EH (cell line): ENCODE measurements around the gene MX1.
"Not testable (repeated sequence)": the region's sequence is repeated elsewhere in the genome, so short reads cannot be mapped to it uniquely, and the experiment has no call there.

ENCODE experiments used
- DNase-seq: peaks from one replicate; pipeline ENCODE4 v3.0.0-alpha.2; 2015; ENCODE audit warnings: low read depth

The MX1 gene

DNA sequence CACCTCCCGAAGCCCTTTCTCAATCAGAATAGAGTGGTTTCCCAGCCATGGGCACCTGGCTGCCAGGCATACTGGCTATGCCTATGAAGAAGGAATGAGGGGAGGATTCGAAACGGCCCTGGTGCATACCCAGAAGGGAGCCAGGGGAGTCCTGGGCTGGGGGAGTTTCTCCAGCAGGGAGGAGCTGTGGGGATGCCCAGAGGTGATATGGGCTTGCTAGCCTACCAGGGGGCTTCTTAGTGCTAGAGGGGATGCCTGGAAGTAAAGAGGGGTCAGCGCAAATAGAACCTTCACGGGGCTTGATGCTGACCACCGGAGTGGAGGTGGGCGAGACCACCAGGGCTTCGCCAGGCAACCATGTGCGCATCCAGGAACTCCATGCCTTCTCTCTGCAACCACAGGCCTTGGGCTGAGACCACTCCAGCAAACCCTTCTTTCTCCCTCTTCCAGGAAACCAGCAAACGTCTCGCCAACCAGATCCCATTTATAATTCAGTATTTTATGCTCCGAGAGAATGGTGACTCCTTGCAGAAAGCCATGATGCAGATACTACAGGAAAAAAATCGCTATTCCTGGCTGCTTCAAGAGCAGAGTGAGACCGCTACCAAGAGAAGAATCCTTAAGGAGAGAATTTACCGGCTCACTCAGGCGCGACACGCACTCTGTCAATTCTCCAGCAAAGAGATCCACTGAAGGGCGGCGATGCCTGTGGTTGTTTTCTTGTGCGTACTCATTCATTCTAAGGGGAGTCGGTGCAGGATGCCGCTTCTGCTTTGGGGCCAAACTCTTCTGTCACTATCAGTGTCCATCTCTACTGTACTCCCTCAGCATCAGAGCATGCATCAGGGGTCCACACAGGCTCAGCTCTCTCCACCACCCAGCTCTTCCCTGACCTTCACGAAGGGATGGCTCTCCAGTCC is 18.2 kb upstream of the MX1 start:
- DNase-seq, result no peak

DNA sequence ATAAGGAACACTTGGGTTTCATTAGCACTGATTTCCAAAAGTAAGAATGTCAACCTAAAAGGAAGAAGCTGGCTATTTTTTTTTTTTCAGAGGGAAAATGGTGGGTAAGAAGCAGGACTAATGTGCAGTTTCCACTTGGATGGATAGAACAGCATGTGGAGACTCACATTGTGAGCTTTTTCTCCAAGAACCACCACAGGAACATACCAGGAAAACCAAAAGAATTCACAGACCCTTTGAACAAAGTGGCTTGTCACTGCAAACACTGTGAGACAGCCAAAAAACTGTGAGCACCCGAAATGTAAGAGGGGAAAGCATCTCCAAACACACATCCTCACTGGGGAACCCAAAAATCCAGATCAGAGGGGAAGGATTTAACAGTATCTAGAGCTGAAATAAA is 15.7 kb upstream of the MX1 start:
- no peak for DNase-seq

DNA sequence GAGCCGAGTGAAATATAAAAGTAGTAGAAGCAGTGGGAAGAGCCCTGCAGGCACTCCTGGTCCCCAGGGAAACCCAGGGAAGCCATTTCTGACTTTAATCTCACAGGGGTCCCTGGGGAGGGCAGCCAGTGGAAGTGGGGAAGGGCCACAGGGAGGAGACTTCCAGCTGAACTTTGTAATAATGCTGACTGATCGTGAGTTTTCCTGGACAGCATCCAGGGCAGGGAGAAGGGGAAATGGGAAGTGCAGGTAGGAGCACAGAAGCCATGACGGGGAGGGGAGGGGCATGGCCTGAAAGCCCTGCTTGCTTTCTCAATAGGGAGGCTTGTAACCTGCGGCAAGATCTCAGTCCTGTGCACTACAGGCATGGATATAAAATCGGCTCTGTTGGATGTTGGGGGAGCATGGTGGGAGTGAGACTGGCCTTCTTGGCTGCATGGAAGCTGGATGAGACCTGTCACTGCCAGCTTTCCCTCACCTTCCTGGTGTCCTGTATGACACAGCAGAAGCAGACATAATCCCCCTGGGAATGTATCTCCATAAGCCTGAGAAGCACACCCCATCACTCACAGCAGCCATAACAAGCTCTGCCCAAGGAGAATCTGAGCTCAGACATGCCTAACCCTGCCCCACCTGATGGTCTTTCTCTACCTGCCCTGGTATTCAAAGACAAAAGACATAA is 15.1 kb upstream of the MX1 start:
- DNase-seq, result no peak

DNA sequence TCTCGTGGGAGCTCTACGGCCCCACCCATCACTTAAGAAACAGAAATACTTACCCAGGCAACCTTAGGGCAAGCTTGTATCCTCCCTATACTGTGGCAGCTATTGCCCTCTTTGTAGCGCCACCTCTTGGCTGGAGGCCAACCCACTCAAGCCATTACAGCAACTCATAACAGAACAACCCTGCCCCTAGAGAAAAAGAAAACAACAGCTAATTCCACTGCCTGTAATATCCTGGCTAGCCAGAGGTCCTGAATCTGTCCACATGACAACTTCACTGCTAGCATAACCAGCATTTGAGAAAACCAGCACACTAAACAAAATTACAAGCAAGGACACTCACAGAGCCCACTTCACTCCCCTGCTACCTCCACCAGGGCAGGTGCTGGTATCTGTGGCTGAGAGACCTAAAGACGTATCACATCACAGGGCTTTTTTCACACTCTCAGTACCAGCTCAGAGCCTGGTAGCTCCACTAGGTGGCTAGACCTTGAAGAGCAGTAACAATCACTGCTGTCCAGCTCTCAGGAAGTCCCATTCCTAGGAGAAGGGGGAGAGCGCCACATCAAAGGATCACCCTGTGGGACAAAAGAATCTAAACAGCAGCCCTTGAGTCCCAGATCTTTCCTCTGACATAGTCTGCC is 14.5 kb upstream of the MX1 start:
- peak; percentile 14 for DNase-seq

DNA sequence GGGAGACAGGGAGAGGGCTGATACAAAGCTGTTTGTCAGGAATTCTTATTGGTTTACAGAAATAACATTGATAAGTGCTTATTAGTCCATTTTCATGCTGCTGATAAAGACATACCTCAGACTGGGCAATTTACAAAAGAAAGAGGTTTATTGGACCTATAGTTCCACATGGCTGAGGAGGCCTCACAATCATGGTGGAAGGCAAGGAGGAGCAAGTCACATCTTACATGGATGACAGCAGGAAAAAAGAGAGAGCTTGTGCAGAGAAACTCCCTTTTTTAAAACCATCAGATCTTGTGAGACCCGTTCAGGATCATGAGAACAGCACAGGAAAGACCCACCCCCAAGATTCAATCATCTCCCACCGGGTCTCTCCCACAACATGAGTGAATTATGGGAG is 8.5 kb upstream of the MX1 start:
- DNase-seq, result not testable (repeated sequence)

DNA sequence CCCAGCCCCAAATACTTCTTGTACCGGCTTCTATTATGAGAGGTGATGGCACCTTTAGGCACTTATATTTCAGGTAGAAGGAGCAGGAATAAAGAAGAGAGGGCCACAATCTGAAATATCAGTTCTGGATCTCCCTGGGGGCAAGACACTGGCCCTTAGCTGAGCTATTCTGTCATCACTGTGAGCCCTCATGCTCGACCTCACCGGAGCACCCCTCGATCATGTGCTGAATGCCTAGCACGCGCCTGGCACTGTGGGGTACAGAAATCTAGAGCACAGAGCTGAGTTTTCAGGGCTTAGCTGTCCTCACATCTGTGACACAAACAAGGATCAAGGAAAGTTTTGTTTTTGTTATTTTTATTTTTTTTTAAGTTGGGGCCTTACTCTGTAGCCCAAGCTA is 7.6 kb upstream of the MX1 start:
- DNase-seq, result no peak

DNA sequence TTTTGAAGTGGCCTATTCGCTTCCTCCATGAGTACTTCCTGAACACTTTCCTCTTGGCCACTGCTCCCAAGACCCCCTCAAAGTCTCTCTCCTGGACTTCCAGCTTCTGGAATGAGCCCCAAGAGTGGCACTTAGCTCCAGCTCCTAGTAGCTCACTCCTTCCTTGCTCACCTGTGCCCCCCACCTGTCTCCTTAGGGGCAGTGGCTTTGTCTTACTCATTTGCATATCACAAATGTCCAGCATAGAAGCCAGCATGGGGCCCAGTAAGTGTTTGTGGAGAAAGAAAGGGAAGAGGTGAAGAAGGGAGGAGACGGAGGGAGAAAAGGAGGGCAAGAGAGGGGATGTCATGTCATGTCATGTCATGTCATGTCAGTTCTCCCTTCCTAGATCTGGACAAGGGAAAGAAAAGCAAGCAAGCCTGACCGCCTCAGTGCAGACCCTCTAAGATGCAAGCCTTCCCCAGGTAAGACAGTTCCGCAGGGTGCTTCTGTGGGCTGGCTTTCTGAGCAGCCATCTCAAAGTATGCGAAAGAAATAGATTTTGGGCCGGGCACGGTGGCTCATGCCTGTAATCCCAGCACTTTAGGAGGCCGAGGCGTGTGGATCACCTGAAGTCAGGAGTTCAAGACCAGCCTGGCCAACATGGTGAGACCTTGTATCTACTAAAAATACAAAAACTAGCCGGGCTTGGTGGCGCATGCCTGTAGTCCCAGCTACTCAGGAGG is 6.9 kb upstream of the MX1 start:
- no peak for DNase-seq

DNA sequence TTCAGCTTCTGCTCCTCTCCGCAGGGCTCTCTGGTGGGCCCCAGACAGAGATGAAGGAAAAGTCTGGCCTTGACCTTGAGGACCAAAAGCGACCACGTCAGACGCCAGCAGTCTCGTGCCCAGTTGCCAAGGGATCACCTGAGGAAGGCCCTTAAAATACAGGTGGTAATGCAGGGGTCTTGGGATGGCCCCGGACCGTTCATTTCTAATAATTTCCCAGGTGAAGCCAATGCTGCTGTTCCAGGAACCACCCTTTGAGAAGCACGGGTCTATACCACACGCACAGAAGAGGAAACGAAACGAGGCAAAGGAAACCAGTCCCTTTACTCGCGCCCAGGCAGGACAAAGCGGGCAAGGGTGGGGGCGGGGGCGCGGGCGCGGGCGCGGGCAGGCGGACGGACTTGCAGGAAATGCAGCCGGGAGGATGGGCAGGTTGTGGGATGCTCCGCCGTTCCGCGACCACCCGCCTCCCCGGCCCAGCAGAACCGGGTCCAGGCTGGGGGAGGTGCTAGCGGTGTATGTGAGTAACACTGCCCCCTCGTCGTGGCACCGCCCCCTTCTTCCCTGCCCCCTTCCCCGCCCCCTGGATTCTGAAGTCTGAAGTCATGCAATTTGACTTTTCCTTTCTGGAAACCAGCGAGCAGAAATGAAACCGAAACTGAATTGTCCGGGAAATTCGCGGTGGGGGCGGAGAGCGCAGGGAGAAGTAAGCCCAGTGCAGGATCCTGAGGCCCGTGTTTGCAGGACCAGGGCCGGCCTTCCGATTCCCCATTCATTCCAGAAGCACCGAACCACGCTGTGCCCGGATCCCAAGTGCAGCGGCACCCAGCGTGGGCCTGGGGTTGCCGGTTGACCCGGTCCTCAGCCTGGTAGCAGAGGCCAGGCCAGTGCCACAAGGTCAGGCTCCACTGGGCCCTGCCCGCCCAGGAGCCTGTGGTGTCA is 5.8 kb upstream of the MX1 start:
- DNase-seq, result peak; percentile 91

DNA sequence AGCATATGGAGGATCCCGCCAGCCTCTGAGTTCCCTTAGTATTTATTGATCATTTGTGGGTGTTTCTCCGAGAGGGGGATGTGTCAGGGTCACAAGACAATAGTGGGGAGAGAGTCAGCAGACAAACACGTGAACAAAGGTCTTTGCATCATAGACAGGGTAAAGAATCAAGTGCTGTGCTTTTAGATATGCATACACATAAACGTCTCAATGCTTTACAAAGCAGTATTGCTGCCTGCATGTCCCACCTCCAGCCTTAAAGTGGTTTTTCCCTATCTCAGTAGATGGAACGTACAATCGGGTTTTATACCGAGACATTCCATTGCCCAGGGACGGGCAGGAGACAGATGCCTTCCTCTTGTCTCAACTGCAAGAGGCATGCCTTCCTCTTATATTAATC is 5.0 kb upstream of the MX1 start:
- not testable (repeated sequence) for DNase-seq

DNA sequence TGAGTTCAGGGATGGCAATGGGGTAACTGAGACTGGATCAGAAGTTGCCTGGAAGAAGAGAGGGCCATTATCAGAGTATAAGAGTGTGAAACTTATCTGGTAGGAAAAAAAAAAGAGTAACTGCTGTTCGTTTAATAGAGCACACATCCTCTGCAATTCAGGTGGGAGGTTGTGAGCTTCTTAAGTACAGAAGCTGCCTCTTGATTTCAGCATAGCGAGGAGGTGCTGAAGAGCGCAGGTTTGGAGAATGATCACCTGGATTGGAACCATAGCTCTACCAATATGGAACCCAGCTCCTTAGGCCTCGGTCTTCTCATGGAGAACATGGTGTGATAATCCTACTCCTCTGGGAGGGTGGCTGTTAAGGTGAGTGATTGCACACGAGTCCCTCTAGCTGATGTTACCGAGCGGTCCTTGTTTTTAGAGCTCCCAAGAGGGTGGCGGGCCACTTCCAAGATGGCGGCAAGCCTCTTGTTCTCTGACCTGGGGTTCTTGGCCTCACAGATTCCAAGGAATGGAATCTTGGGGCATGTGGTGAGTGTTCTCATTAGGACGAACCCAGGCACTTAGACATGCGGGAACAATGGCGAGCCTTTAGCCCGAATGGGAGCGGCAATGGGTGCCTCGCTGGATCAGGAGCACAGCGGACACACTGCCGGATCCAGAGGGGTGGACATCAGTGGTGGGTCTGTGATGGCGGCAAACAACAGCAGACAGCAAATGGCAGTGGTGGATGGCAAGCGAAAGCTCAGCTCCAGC is 3.3 kb upstream of the MX1 start:
- DNase-seq, result no peak

DNA sequence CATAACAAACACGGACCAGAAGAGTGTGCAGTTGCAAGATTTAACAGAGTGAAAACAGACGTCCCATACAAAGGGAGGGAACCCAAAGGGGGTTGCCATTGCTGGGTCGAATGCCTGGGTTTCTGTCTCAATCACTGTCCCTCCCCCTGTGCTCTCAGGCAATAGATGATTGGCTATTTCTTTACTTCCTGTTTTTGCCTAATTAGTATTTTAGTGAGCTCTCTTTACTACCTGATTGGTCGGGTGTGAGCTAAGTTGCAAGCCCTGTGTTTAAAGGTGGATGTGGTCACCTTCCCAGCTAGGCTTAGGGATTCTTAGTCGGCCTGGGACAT is 2.8 kb upstream of the MX1 start:
- not testable (repeated sequence) for DNase-seq

DNA sequence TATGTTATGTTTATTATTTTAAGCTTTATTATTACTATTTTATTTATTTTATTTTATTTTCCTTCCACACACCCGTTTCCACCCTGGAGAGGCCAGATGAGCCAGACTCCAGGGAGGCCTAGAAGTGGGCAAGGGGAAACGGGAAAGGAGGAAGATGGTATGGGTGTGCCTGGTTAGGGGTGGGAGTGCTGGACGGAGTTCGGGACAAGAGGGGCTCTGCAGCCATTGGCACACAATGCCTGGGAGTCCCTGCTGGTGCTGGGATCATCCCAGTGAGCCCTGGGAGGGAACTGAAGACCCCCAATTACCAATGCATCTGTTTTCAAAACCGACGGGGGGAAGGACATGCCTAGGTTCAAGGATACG is 468 bp upstream of the MX1 start:
- DNase-seq, result no peak

DNA sequence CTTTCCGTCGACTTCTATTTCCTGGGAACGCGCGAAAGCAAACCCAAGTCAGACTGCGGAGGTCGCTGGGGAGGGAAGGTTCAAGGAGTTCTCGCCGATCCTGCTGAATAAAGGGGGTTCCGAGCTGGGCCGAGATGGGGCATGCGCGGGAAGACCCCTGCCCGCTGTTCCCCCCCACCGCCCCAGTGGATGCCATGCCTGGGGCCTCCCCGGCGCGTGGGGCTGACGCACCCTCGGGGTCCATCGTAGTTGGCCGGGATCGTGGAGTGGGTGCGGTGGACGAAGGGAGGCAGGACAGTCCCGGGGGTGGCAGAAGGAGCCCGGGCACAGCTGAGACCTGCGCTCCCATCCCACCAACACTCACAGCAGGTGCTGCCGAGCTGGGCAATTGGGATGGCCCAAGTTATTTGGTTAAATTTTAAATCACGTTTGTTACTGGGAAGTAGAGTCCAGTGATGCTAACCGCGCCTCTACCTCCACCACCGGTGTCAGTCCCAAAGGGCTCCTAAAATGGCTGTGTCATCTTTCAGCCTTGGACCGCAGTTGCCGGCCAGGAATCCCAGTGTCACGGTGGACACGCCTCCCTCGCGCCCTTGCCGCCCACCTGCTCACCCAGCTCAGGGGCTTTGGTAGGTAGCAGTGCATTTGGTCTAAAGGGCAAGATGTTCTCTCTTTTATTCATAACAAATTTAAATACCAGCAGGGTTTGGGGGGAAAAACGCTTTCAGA is 801 bp downstream of the MX1 start:
- DNase-seq, result no peak

DNA sequence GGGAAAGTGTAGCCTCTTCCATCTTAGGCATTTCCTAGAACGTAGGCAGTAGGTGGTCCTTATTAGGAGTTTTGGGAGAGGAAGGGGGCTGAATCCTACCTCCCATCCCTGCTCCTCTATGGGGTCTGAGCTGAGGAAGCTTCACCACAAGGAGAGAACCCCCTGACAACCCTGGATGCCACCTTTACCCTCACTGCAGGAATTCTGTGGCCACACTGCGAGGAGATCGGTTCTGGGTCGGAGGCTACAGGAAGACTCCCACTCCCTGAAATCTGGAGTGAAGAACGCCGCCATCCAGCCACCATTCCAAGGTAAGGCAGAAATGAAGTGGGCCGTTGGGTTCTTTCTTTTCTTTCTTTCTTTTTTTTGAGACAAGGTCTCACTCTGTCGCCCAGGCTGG is 1.5 kb downstream of the MX1 start:
- no peak for DNase-seq

DNA sequence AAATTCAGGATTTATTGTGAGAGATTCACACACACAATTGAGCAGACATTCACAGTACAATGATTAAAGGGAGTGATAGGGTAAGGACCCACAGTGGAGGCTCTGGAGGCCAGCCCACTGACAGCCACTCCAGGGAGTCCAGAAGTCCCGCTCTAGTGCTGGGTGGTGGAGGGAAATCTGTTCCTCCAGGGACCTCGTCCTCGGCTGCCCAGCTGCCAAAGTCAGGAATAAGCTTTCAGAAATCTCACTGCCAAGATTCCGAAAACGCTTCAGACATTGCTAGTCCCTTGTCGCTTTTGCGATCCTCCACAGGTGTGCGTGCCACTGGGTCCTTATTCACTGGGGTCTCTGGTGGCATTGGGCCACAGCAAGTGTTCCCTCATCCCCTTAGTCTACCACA is 2.3 kb downstream of the MX1 start:
- no peak for DNase-seq

DNA sequence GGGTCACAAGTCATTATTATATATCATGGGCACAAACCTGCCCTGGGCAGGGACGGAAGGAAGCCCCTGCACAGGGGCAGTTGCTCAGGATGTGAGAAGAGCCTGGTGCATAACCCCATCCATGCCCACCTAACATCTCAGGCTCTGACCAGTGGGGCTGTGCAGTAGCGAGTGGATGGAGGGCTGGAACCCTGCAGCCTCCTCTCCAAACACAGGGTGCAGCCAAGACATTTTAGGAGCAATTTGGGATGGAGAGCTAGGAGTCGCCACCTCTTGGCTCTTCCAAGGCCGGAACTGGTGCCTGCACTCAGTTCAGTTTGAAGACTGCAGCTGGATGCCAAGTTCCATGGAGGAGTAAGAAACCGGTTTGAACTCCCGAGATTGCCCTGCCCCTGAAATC is 2.8 kb downstream of the MX1 start:
- DNase-seq, result no peak

DNA sequence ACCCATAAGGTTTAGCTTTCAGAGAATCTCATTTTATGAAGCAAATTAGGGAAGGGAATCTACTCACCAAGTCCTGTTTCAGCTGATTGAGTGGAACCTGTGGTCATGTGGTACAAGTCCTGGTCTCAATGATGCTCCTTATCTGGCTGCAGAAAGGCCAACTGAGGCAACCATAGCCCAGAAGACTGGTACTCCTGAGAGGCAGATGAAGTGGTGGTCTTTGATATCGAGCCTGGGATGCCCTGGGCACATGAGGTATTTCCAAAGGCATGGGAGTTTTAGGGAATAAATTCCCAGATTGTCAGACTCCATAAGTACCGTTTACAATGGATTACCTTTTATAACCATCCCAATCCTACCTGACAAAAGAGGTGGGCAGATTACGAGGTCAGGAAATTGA is 3.3 kb downstream of the MX1 start:
- no peak for DNase-seq

DNA sequence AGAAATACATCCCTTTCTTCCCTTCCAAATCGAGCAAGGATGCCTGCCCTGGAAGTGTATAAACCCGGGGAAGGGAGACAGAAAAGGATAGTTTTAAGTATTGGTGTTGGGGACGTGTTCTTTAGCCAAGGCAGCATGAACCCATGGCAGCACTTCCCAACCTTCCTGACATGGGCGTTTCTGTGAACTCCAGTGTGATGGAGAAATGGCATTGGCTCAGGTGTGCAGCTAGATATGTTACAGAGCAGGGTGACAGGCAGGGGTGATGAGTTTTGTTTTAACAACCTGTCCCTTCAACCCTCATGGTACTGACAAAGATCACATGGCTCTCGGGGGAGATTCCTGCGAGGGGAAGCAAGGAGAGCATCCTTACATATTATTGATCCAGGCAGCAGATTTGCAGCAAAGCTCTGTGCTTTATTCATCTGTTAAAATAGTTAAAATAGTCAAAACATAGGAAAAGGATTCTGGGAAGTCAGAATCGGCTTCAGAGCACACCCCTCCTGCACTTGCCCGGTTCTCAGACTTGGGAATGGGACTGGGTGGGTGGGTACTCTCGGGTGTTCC is 4.0 kb downstream of the MX1 start:
- DNase-seq, result no peak

DNA sequence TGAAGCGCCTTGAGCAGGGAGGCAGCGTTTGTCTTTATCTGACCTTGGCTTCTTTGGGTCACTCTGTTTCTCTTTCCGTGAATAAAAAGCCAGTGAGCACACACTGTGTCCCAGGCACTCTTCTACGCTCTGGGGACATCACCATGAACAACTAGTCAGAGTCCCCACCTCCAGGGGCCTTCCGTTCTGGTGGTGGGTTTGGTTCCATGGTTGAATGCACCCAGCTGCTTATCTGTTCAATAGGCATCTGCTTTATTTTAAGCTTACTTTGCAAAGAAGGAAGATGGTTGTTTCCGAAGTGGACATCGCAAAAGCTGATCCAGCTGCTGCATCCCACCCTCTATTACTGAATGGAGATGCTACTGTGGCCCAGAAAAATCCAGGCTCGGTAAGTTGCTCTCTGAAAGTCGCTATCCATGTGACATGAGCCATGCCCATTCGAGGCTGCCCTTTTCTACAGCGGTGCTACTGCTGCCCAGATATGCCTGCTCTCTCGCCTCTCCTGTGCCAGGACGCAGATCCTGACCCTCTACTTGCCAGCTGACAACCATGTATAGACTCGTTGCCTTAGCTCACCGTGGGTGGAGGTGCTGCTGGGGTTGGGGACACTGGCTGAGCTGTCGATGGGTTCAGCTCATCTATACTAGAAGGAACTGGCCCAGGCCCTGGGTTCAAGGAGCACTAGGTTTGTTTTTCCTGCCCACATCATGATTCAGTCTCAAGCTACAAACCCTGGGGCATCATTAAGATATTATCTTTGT is 5.9 kb downstream of the MX1 start:
- no peak for DNase-seq
